Stomach (tissue), 4 donors: ENCODE data around the gene LY6G6C.

ENCODE experiments used
- CTCF ChIP-seq, 7 experiments: fragments of 450-650 bp in 4 of 7; fragments of 200-600 bp in 3 of 7; sonication (generic) in 3 of 7; IDR thresholded peaks; one replicate each; pipeline ENCODE4 v1.5.1; 2016 to 2019; ENCODE audit warnings: antibody characterized with exemption in 7 of 7, control low read depth in 2 of 7, mild to moderate bottlenecking in 1 of 7
- POLR2A ChIP-seq, 4 donors: fragments of 450-650 bp; IDR thresholded peaks; one replicate each; pipeline ENCODE4 v1.6.1; 2016; ENCODE audit warnings: antibody characterized with exemption in 4 of 4, control low read depth in 2 of 4, mild to moderate bottlenecking in 1 of 4, moderate library complexity in 1 of 4

GRCh38 chr6:31720196-31720770 is 1.3 kb downstream of the LY6G6C start:
- TF ChIP-seq POLR2A (IDR thresholded peaks at IDR 0.05) (no peak), CTCF (IDR thresholded peaks at IDR 0.05) (no peak)
